Adrenal gland (tissue), 5 donors: ENCODE results near the gene VDAC2.
"Not testable (repeated sequence)": the region's sequence is repeated elsewhere in the genome, so short reads cannot be mapped to it uniquely, and the experiment has no call there.

Source experiments
- POLR2A ChIP-seq, 2 donors: fragments of 450-650 bp; IDR thresholded peaks; one replicate each; pipeline ENCODE4 v1.6.1; 2017; ENCODE audit warnings: antibody characterized with exemption in 2 of 2, mild to moderate bottlenecking in 2 of 2, moderate library complexity in 1 of 2
- TF ChIP-seq, protein P1 (sequence below), 6 experiments: fragments of 450-650 bp in 4 of 6; fragments of 200-600 bp in 2 of 6; sonication (generic) in 1 of 6; IDR thresholded peaks; 1 replicate in 5 of 6; 2 replicates in 1 of 6; pipeline versions ENCODE4 v1.5.1 to v1.8.0; 2016 to 2021; ENCODE audit warnings: antibody characterized with exemption in 6 of 6, mild to moderate bottlenecking in 2 of 6, moderate library complexity in 1 of 6
- donor health status: DM: no; HTN: no; CAD: no.

DNA sequence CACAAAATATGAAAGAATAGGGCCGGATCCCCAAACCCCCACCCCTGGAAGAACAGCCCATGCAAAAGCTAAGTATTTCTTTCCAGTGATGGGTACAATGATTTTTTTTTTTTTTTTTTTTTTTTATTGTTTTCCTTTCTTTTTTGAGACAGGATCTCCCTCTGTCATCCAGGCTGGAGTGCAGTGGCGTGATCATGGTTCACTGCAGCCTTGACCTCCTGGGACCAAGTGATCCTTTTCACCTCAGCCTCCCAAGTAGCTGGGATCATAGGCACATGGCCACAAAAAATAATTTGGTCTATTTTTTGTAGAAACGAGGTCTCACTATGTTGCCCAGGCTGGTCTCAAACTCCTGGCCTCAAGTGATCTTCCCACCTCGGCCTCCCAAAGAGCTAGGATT is 16.0 kb upstream of the VDAC2 start:
- TF ChIP-seq, protein P1, sequence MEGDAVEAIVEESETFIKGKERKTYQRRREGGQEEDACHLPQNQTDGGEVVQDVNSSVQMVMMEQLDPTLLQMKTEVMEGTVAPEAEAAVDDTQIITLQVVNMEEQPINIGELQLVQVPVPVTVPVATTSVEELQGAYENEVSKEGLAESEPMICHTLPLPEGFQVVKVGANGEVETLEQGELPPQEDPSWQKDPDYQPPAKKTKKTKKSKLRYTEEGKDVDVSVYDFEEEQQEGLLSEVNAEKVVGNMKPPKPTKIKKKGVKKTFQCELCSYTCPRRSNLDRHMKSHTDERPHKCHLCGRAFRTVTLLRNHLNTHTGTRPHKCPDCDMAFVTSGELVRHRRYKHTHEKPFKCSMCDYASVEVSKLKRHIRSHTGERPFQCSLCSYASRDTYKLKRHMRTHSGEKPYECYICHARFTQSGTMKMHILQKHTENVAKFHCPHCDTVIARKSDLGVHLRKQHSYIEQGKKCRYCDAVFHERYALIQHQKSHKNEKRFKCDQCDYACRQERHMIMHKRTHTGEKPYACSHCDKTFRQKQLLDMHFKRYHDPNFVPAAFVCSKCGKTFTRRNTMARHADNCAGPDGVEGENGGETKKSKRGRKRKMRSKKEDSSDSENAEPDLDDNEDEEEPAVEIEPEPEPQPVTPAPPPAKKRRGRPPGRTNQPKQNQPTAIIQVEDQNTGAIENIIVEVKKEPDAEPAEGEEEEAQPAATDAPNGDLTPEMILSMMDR (IDR thresholded peaks at IDR 0.05) = not testable (repeated sequence)
- not testable (repeated sequence) for TF ChIP-seq POLR2A (IDR thresholded peaks at IDR 0.05)
